Activated B cell treated with CpG ODN at 0.5 μM for 24 hours (primary cell): ENCODE measurements around the gene PLAU. TPM values are rescaled to one million over a fixed set of nuclear protein-coding genes. Genes with fewer than 3 reads are reported as not detected.

Experiments used
- ATAC-seq: fragments of 200-7000 bp; cut with Tn5 transposase; one replicate; pipeline ENCODE4 v1.10.0; 2021; ENCODE audit warnings: low read depth, mild to moderate bottlenecking, moderate library complexity
- CTCF ChIA-PET: fragments of 350-600 bp; sonication (Branson Sonifier 250); formaldehyde crosslinking; loops from one replicate; lab custom pipeline; 2021; ENCODE audit warnings: antibody characterized with exemption; lab: Charles Lee
- POLR2A ChIA-PET: fragments of 350-600 bp; sonication (Branson Sonifier 250); formaldehyde crosslinking; loops from one replicate; lab custom pipeline; 2021; ENCODE audit warnings: antibody characterized with exemption; lab: Charles Lee
- DNase-seq: peaks from one replicate; pipeline ENCODE4 v3.0.0; 2022
- H3K27ac Mint-ChIP-seq: one replicate; pipeline ENCODE4 v1.8.0; 2020; ENCODE audit warnings: mixed read lengths
- H3K27me3 Mint-ChIP-seq: one replicate; pipeline ENCODE4 v1.8.0; 2021; ENCODE audit warnings: mixed read lengths
- H3K36me3 Mint-ChIP-seq: one replicate; pipeline ENCODE4 v1.8.0; 2021; ENCODE audit warnings: low read depth, mixed read lengths
- H3K4me1 Mint-ChIP-seq: one replicate; pipeline ENCODE4 v1.8.0; 2021; ENCODE audit warnings: mixed read lengths
- H3K4me3 Mint-ChIP-seq: one replicate; pipeline ENCODE4 v1.8.0; 2020; ENCODE audit warnings: mild to moderate bottlenecking, mixed read lengths
- H3K9me3 Mint-ChIP-seq: one replicate; pipeline ENCODE4 v1.8.0; 2020; ENCODE audit warnings: mixed read lengths
- CTCF ChIP-seq: fragments of 200-600 bp; IDR thresholded peaks from one replicate; pipeline ENCODE4 v1.8.0; 2022; ENCODE audit warnings: antibody characterized with exemption, mild to moderate bottlenecking
- intact Hi-C: fragments of 100-400 bp; cut with micrococcal nuclease; formaldehyde crosslinking; loops from one replicate; pipeline ENCODE4 v1.15.1; 2024
- total RNA-seq: library from RNA; stranded (reverse); gene quantifications from 2 replicates; pipeline ENCODE4 v1.2.3, GENCODE V29; 2022

PLAU gene
- total RNA-seq, 1 donor from 2014 or later = not detected

- no peak for DNase-seq
- H3K4me3 Mint-ChIP-seq = peak overlapping the region; percentile 76
- TF ChIP-seq CTCF = no peak
- H3K36me3 Mint-ChIP-seq = peaks cover 25% of the 10 kb centered on the region
- no peaks in the 10 kb centered on the region for H3K9me3 Mint-ChIP-seq
- ChIA-PET CTCF (interaction anchor here (0.9 kb wide), 1 partner anchor 67 kb away, joined by 3 read pairs; no protein-coding TSS in a partner anchor), POLR2A (interaction anchor here (0.5 to 2.4 kb wide), 3 partner anchors 101 to 386 kb away, joined by 5 to 13 read pairs (median 10); partner anchors contain the start of genes ADK and AP3M1)
- H3K4me1 Mint-ChIP-seq = peaks cover 33% of the 10 kb centered on the region
- ATAC-seq = no peak
- intact Hi-C loops = loop anchor here (10.0 kb wide), 1 partner anchor 952 kb away; the partner anchor contains the start of gene KAT6B
- no peak overlapping the region for H3K27ac Mint-ChIP-seq
- no peaks in the 10 kb centered on the region for H3K27me3 Mint-ChIP-seq
Observed at GRCh38 chr10:73873142-73873837, 37.6 kb upstream of the PLAU start.

- no peaks in the 10 kb centered on the region for H3K9me3 Mint-ChIP-seq
- DNase-seq (peak; percentile 20), ATAC-seq (peak; percentile 1)
- peaks cover 25% of the 10 kb centered on the region for H3K36me3 Mint-ChIP-seq
- H3K27ac Mint-ChIP-seq = no peak overlapping the region
- peak overlapping the region; percentile 66 for H3K4me3 Mint-ChIP-seq
- H3K27me3 Mint-ChIP-seq = no peaks in the 10 kb centered on the region
- intact Hi-C loops = loop anchor here (10.0 kb wide), 1 partner anchor 951 kb away; the partner anchor contains the start of gene KAT6B
- ChIA-PET CTCF (interaction anchor here (0.9 kb wide), 1 partner anchor 67 kb away, joined by 3 read pairs; no protein-coding TSS in a partner anchor), POLR2A (interaction anchor here (0.5 to 2.4 kb wide), 5 partner anchors 8 to 386 kb away, joined by 5 to 33 read pairs (median 13); partner anchors contain the start of genes ADK and AP3M1)
- no peak for TF ChIP-seq CTCF
- H3K4me1 Mint-ChIP-seq = peaks cover 33% of the 10 kb centered on the region
Observed at GRCh38 chr10:73873838-73874215, 37.1 kb upstream of the PLAU start.

GRCh38 chr10:73874267-73875138 is 36.4 kb upstream of the PLAU start, which contains the start of gene CAMK2G:
Gene CAMK2G, minus strand, starts transcription at chr10:73874555. Its CDS starts 94 bp downstream, at chr10:73874461.
- Mint-ChIP-seq H3K4me1 (peaks cover 37% of the 10 kb centered on the region), H3K9me3 (no peaks in the 10 kb centered on the region), H3K4me3 (peak within 1 kb of the TSS; percentile 95), H3K27ac (peak within 1 kb of the TSS; percentile 90), H3K27me3 (no peaks in the 10 kb centered on the region), H3K36me3 (peaks cover 25% of the 10 kb centered on the region)
- no peak for TF ChIP-seq CTCF
- POLR2A ChIA-PET = interaction anchor here (0.6 to 2.4 kb wide), 11 partner anchors 9 to 367 kb away, joined by 3 to 33 read pairs (median 5); partner anchors contain the start of genes ADK, AP3M1 and CHCHD1
- CTCF ChIA-PET = interaction anchor here (0.9 to 2.2 kb wide), 3 partner anchors 12 to 66 kb away, joined by 3 to 12 read pairs (median 4); no protein-coding TSS in a partner anchor
- ATAC-seq = peak; percentile 90
- DNase-seq = peak; percentile 74
- intact Hi-C loops = loop anchor here (1.0 to 10.0 kb wide), 5 partner anchors 8 to 950 kb away; partner anchors contain the start of genes KAT6B, NDST2 and ZSWIM8

GRCh38 chr10:73875139-73875475 is 35.8 kb upstream of the PLAU start:
- intact Hi-C loops = loop anchor here (1.0 to 10.0 kb wide), 5 partner anchors 9 to 950 kb away; partner anchors contain the start of genes KAT6B, NDST2 and ZSWIM8
- no peak for TF ChIP-seq CTCF
- DNase-seq = no peak
- Mint-ChIP-seq H3K27ac (peak overlapping the region; percentile 90), H3K27me3 (no peaks in the 10 kb centered on the region), H3K9me3 (no peaks in the 10 kb centered on the region), H3K4me1 (peaks cover 42% of the 10 kb centered on the region), H3K4me3 (peak overlapping the region; percentile 95), H3K36me3 (peaks cover 21% of the 10 kb centered on the region)
- ATAC-seq = peak; percentile 11
- ChIA-PET CTCF (interaction anchor here (1.5 to 2.2 kb wide), 2 partner anchors 11 to 26 kb away, joined by 4 to 12 read pairs; no protein-coding TSS in a partner anchor), POLR2A (interaction anchor here (0.6 to 2.4 kb wide), 12 partner anchors 8 to 452 kb away, joined by 3 to 33 read pairs (median 4); partner anchors contain the start of genes ADK, AP3M1 and CHCHD1)
